PC-3 (cell line): ENCODE results near the gene TEKTIP1.

Source experiments
- EZH2 ChIP-seq: fragments of 300-600 bp; sonication (generic); IDR thresholded peaks from one replicate; pipeline ENCODE4 v1.6.1; 2017; ENCODE audit warnings: antibody characterized with exemption, mild to moderate bottlenecking, low read length; ENCODE audit not compliant: unreplicated experiment
- TF ChIP-seq, protein P1 (sequence below): fragments of 300-600 bp; sonication (generic); conservative IDR thresholded peaks from 2 replicates; pipeline ENCODE4 v1.5.1; 2017; ENCODE audit warnings: antibody characterized with exemption, low read depth, mild to moderate bottlenecking, low read length

DNA sequence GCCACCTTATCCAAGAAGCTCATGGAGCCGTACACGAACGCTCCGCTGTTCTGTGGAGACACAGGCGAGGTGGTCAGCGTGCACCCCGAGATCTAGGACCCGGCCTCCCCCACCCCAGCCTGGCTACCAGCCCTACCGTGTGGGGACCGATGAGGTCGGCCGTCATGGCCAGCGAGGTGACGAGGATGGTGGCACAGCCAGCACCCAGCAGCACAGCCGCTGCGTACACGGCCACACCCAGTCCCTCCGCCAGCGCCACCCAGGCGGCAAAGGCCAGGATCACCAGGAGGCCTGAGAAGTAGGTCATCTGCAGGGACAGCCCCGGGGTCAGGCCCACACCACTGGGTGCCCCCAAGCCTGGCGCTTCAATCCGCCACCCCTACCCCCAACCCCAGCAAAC lies 7.1 kb downstream of the TEKTIP1 start:
- TF ChIP-seq, protein P1, sequence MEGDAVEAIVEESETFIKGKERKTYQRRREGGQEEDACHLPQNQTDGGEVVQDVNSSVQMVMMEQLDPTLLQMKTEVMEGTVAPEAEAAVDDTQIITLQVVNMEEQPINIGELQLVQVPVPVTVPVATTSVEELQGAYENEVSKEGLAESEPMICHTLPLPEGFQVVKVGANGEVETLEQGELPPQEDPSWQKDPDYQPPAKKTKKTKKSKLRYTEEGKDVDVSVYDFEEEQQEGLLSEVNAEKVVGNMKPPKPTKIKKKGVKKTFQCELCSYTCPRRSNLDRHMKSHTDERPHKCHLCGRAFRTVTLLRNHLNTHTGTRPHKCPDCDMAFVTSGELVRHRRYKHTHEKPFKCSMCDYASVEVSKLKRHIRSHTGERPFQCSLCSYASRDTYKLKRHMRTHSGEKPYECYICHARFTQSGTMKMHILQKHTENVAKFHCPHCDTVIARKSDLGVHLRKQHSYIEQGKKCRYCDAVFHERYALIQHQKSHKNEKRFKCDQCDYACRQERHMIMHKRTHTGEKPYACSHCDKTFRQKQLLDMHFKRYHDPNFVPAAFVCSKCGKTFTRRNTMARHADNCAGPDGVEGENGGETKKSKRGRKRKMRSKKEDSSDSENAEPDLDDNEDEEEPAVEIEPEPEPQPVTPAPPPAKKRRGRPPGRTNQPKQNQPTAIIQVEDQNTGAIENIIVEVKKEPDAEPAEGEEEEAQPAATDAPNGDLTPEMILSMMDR, result no peak
- no peak for TF ChIP-seq EZH2
